Progenitor cell of endocrine pancreas (in vitro differentiated cells): Measurements from ENCODE around the gene PHKG1. TPM values are rescaled to one million over a fixed set of nuclear protein-coding genes. Genes with fewer than 3 reads are reported as not detected.
"Not testable (repeated sequence)": the region's sequence is repeated elsewhere in the genome, so short reads cannot be mapped to it uniquely, and the experiment has no call there.

Experiments
- DNase-seq: peaks from one replicate; pipeline ENCODE4 v3.0.0; 2021; ENCODE audit warnings: low spot score; ENCODE audit not compliant: unreplicated experiment
- H3K27ac Mint-ChIP-seq: 2 replicates; pipeline ENCODE4 v1.8.0; 2021; ENCODE audit warnings: mild to moderate bottlenecking, moderate library complexity, mixed read lengths
- H3K27me3 Mint-ChIP-seq: 2 replicates; pipeline ENCODE4 v1.8.0; 2021; ENCODE audit warnings: mixed read lengths
- H3K36me3 Mint-ChIP-seq: 2 replicates; pipeline ENCODE4 v1.8.0; 2022; ENCODE audit warnings: mixed read lengths; ENCODE audit not compliant: insufficient read depth
- H3K4me1 Mint-ChIP-seq: 2 replicates; pipeline ENCODE4 v1.8.0; 2021; ENCODE audit warnings: low read depth, mixed read lengths
- H3K4me3 Mint-ChIP-seq: 2 replicates; pipeline ENCODE4 v1.8.0; 2021; ENCODE audit warnings: low read depth, mild to moderate bottlenecking, moderate library complexity, mixed read lengths
- H3K9me3 Mint-ChIP-seq: 2 replicates; pipeline ENCODE4 v1.8.0; 2021; ENCODE audit warnings: low read depth, mixed read lengths
- CTCF ChIP-seq: fragments of 200-600 bp; sonication (generic); IDR thresholded peaks from one replicate; pipeline ENCODE4 v1.5.0; 2021; ENCODE audit warnings: antibody characterized with exemption, mild to moderate bottlenecking; ENCODE audit not compliant: unreplicated experiment
- total RNA-seq: library from RNA; stranded (reverse); gene quantifications from 2 replicates; pipeline ENCODE4 v1.2.1, GENCODE V29; 2021

PHKG1 gene
- total RNA-seq, 1 donor from 2014 or later = 1.2 TPM

GRCh38 chr7:56091591-56091990 is 1.2 kb downstream of the PHKG1 start:
- H3K27me3 Mint-ChIP-seq = no peaks in the 10 kb centered on the region
- DNase-seq = no peak
- H3K36me3 Mint-ChIP-seq = peaks cover 3% of the 10 kb centered on the region
- no peak for TF ChIP-seq CTCF
- H3K4me1 Mint-ChIP-seq = no peaks in the 10 kb centered on the region
- H3K27ac Mint-ChIP-seq = no peak overlapping the region
- H3K4me3 Mint-ChIP-seq = no peak overlapping the region
- no peaks in the 10 kb centered on the region for H3K9me3 Mint-ChIP-seq

- H3K36me3 Mint-ChIP-seq = peaks cover 3% of the 10 kb centered on the region
- no peak overlapping the region for H3K27ac Mint-ChIP-seq
- DNase-seq = no peak
- no peaks in the 10 kb centered on the region for H3K4me1 Mint-ChIP-seq
- no peaks in the 10 kb centered on the region for H3K9me3 Mint-ChIP-seq
- no peak overlapping the region for H3K4me3 Mint-ChIP-seq
- no peak for TF ChIP-seq CTCF
- no peaks in the 10 kb centered on the region for H3K27me3 Mint-ChIP-seq
Measured at GRCh38 chr7:56087445-56087844, 5.3 kb downstream of the PHKG1 start.

GRCh38 chr7:56086761-56087160 is 6.0 kb downstream of the PHKG1 start:
- no peak for DNase-seq
- Mint-ChIP-seq H3K27me3 (no peaks in the 10 kb centered on the region), H3K27ac (no peak overlapping the region), H3K4me3 (no peak overlapping the region), H3K36me3 (peaks cover 3% of the 10 kb centered on the region), H3K4me1 (no peaks in the 10 kb centered on the region), H3K9me3 (no peaks in the 10 kb centered on the region)
- no peak for TF ChIP-seq CTCF

- Mint-ChIP-seq H3K4me3 (no peak overlapping the region), H3K4me1 (no peaks in the 10 kb centered on the region), H3K9me3 (no peaks in the 10 kb centered on the region), H3K36me3 (peaks cover 6% of the 10 kb centered on the region), H3K27me3 (no peaks in the 10 kb centered on the region), H3K27ac (peak overlapping the region; percentile 68)
- DNase-seq = no peak
- TF ChIP-seq CTCF = no peak
Measured at GRCh38 chr7:56083150-56083785, 9.5 kb downstream of the PHKG1 start.

GRCh38 chr7:56081626-56082340 is 11.0 kb downstream of the PHKG1 start:
- H3K36me3 Mint-ChIP-seq = peaks cover 6% of the 10 kb centered on the region
- no peak for TF ChIP-seq CTCF
- H3K27me3 Mint-ChIP-seq = no peaks in the 10 kb centered on the region
- no peaks in the 10 kb centered on the region for H3K9me3 Mint-ChIP-seq
- H3K27ac Mint-ChIP-seq = no peak overlapping the region
- H3K4me3 Mint-ChIP-seq = no peak overlapping the region
- no peak for DNase-seq
- no peaks in the 10 kb centered on the region for H3K4me1 Mint-ChIP-seq

- DNase-seq, H3K4me3 Mint-ChIP-seq, H3K27ac Mint-ChIP-seq, H3K27me3 Mint-ChIP-seq, H3K4me1 Mint-ChIP-seq, H3K36me3 Mint-ChIP-seq, H3K9me3 Mint-ChIP-seq: not testable (repeated sequence)
Measured at GRCh38 chr7:56080726-56081435, 11.9 kb downstream of the PHKG1 start.
